Breast epithelium (tissue), 3 donors: ENCODE data around the gene C2CD5.

ENCODE experiments used
- CTCF ChIP-seq, 3 donors: fragments of 450-650 bp; IDR thresholded peaks; one replicate each; pipeline ENCODE4 v1.5.1; 2016 to 2017; ENCODE audit warnings: antibody characterized with exemption in 3 of 3, mild to moderate bottlenecking in 3 of 3, moderate library complexity in 3 of 3
- POLR2A ChIP-seq: fragments of 450-650 bp; IDR thresholded peaks from one replicate; pipeline ENCODE4 v1.6.1; 2016; ENCODE audit warnings: antibody characterized with exemption, mild to moderate bottlenecking, moderate library complexity
- POLR2AphosphoS5 ChIP-seq, 3 donors: sonication (generic); formaldehyde crosslinking; IDR thresholded peaks; one replicate each; pipeline ENCODE4 v1.6.1; 2017; ENCODE audit warnings: antibody characterized with exemption in 3 of 3

- TF ChIP-seq CTCF (IDR thresholded peaks at IDR 0.05), result no peak
- TF ChIP-seq POLR2AphosphoS5 (IDR thresholded peaks at IDR 0.05), result no peak
- no peak for TF ChIP-seq POLR2A
Observed at GRCh38 chr12:22447223-22447622, 97.1 kb downstream of the C2CD5 start.
